K562 (cell line): Measurements from ENCODE around the gene DDT. TPM values are rescaled to one million over a fixed set of nuclear protein-coding genes. Genes with fewer than 3 reads are reported as not detected.

Source experiments
- ATAC-seq: fragments of 200-7000 bp; cut with Tn5 transposase; 3 replicates; pipeline ENCODE4 v1.9.1; 2020; ENCODE audit warnings: moderate library complexity
- BruUV-seq: library from RNA; stranded (reverse); fragments of 400-500 nt; replicated peaks from 2 replicates; lab custom pipeline; 2021; lab: Mats Ljungman, UMichigan
- CTCF ChIA-PET: fragments of 300-600 bp; formaldehyde crosslinking; extraction: SDS; loops from one replicate; lab custom pipeline; 2021; ENCODE audit warnings: low intra/inter-chr PET ratio; lab: Yijun Ruan, JAX
- POLR2A ChIA-PET: fragments of 300-600, 350-650 bp; sonication (Branson Sonifier 250); formaldehyde crosslinking; extraction: SDS; loops from one replicate; lab custom pipeline; 2021; ENCODE audit warnings: antibody characterized with exemption, inconsistent platforms; lab: Yijun Ruan, JAX
- DNase-seq, 4 experiments: peaks; one replicate each; pipeline versions ENCODE4 v3.0.0 to v3.0.0-alpha.2; 2011 to 2018; ENCODE audit warnings: low spot score in 3 of 4, mixed read lengths in 3 of 4; ENCODE audit errors: extremely low read depth in 1 of 4
- FAIRE-seq: peaks from 2 replicates; lab custom pipeline; 2011; peaks lifted over from hg19 to GRCh38; lab: Jason Lieb, UNC
- H2AFZ ChIP-seq: 2 replicates; pipeline ENCODE4 v1.6.0; 2011; ENCODE audit warnings: low read depth, low read length, control low read depth, inconsistent platforms
- H3K27ac ChIP-seq: fragments of 200-600 bp; 3 replicates; pipeline ENCODE4 v1.8.0; 2011; ENCODE audit warnings: low read depth, mild to moderate bottlenecking, control low read depth, inconsistent platforms, low read length, moderate library complexity, mixed read lengths; ENCODE audit errors: extremely low read depth
- H3K27me3 ChIP-seq, 2 experiments: fragments of 300-600 bp in 1 of 2; 2 replicates in 1 of 2; 3 replicates in 1 of 2; pipeline versions ENCODE4 v1.6.0 to v1.8.0; 2011; ENCODE audit warnings: inconsistent platforms in 2 of 2, low read length in 2 of 2, mild to moderate bottlenecking in 1 of 2, mixed read lengths in 1 of 2, moderate library complexity in 1 of 2; ENCODE audit not compliant: control insufficient read depth in 2 of 2, insufficient read depth in 2 of 2
- H3K36me3 ChIP-seq: fragments of 300-600 bp; 3 replicates; pipeline ENCODE4 v1.8.0; 2011; ENCODE audit warnings: mild to moderate bottlenecking, low read length, inconsistent platforms; ENCODE audit not compliant: control insufficient read depth, insufficient read depth
- H3K4me1 ChIP-seq, 2 experiments: fragments of 200-600 bp in 1 of 2; replicated peaks in 1 of 2; 2 replicates in 1 of 2; 3 replicates in 1 of 2; pipeline versions ENCODE4 v1.5.1 to v1.8.0; 2011; ENCODE audit warnings: inconsistent platforms in 2 of 2, low read length in 2 of 2, mild to moderate bottlenecking in 1 of 2, mixed read lengths in 1 of 2, moderate library complexity in 1 of 2; ENCODE audit not compliant: control insufficient read depth in 2 of 2, insufficient read depth in 2 of 2
- H3K4me2 ChIP-seq: 2 replicates; pipeline ENCODE4 v1.6.1; 2011; ENCODE audit warnings: low read length, control low read depth, inconsistent platforms, mixed read lengths; ENCODE audit not compliant: insufficient read depth
- H3K4me3 ChIP-seq: fragments of 200-600 bp; sonication (generic), shearing (Covaris generic); 2 replicates; pipeline ENCODE4 v1.5.1; 2016; ENCODE audit warnings: control low read depth, inconsistent platforms
- H3K79me2 ChIP-seq: fragments of 200-600 bp; 3 replicates; pipeline ENCODE4 v1.8.0; 2011; ENCODE audit warnings: low read length, inconsistent platforms; ENCODE audit not compliant: control insufficient read depth, insufficient read depth
- H3K9ac ChIP-seq, 2 experiments: 2 replicates each; pipeline versions ENCODE4 v1.6.0 to v1.6.1; 2011; ENCODE audit warnings: low read depth in 2 of 2, low read length in 2 of 2, control low read depth in 1 of 2, inconsistent platforms in 1 of 2, mild to moderate bottlenecking in 1 of 2, mixed read lengths in 1 of 2; ENCODE audit not compliant: insufficient read depth in 1 of 2
- H3K9me1 ChIP-seq: one replicate; pipeline ENCODE4 v1.6.0; 2011; ENCODE audit warnings: inconsistent platforms, mild to moderate bottlenecking, low read length, moderate library complexity; ENCODE audit not compliant: control insufficient read depth, insufficient read depth
- H3K9me3 ChIP-seq: replicated peaks from 2 replicates; pipeline ENCODE4 v1.5.1; 2011; ENCODE audit warnings: low read depth, low read length, inconsistent platforms; ENCODE audit not compliant: control insufficient read depth, insufficient read depth
- H4K20me1 ChIP-seq: replicated peaks from 2 replicates; pipeline ENCODE4 v1.6.1; 2011; ENCODE audit warnings: low read length, inconsistent platforms, mixed read lengths; ENCODE audit not compliant: control insufficient read depth, insufficient read depth
- ASH1L ChIP-seq: fragments of 450-650 bp; IDR thresholded peaks from 2 replicates; pipeline ENCODE4 v1.6.1; 2018; ENCODE audit warnings: borderline replicate concordance, mild to moderate bottlenecking, low read depth; ENCODE audit not compliant: partially characterized antibody
- CBFA2T2 ChIP-seq: fragments of 450-650 bp; conservative IDR thresholded peaks from 2 replicates; pipeline ENCODE4 v1.6.1; 2017; ENCODE audit warnings: mild to moderate bottlenecking
- EHMT2 ChIP-seq: fragments of 450-650 bp; IDR thresholded peaks from 2 replicates; pipeline ENCODE4 v1.6.1; 2018; ENCODE audit warnings: antibody characterized with exemption
- ELF2 ChIP-seq: fragments of 250-450 bp; sonication (Bioruptor Pico); IDR thresholded peaks from 2 replicates; pipeline ENCODE4 v1.5.0; 2021; ENCODE audit warnings: mild to moderate bottlenecking
- ETV6 ChIP-seq, 3 experiments: fragments of 150-350 bp in 1 of 3; sonication (generic) in 1 of 3; formaldehyde crosslinking in 1 of 3; IDR thresholded peaks; 2 replicates each; pipeline versions ENCODE4 v1.6.1 to v1.8.0; 2014 to 2022; ENCODE audit warnings: borderline replicate concordance in 2 of 3, low read depth in 2 of 3, antibody characterized with exemption in 1 of 3, low read length in 1 of 3, mild to moderate bottlenecking in 1 of 3, missing genetic modification reagents in 1 of 3
- FOXJ2 ChIP-seq: fragments of 200-800 bp; sonication (Bioruptor generic); IDR thresholded peaks from 2 replicates; pipeline ENCODE4 v1.6.1; 2016; ENCODE audit warnings: missing genetic modification characterization, missing compliant biosample characterization
- KAT2B ChIP-seq: IDR thresholded peaks from one replicate; pipeline ENCODE4 v1.6.1; 2012; ENCODE audit warnings: low read depth, mild to moderate bottlenecking, control low read depth, inconsistent platforms, low read length, moderate library complexity
- MED1 ChIP-seq: sonication (generic); formaldehyde crosslinking; IDR thresholded peaks from 2 replicates; pipeline ENCODE4 v1.8.1; 2023; ENCODE audit warnings: missing genetic modification reagents, borderline replicate concordance
- MTF1 ChIP-seq: fragments of 250-450 bp; sonication (Bioruptor Pico); IDR thresholded peaks from 2 replicates; pipeline ENCODE4 v1.9.0; 2021; ENCODE audit warnings: moderate library complexity, mild to moderate bottlenecking, inconsistent platforms, borderline replicate concordance
- PCBP2 ChIP-seq: fragments of 200-400 bp; formaldehyde crosslinking; IDR thresholded peaks from 2 replicates; pipeline ENCODE4 v1.6.1; 2018; ENCODE audit warnings: low read length, low read depth, mild to moderate bottlenecking, moderate library complexity; ENCODE audit not compliant: poor library complexity, severe bottlenecking
- SAFB2 ChIP-seq: fragments of 200-400 bp; formaldehyde crosslinking; IDR thresholded peaks from 2 replicates; pipeline ENCODE4 v1.6.1; 2018; ENCODE audit warnings: borderline replicate concordance, low read length, low read depth, moderate library complexity; ENCODE audit not compliant: severe bottlenecking
- SETDB1 ChIP-seq: IDR thresholded peaks from one replicate; pipeline ENCODE4 v1.6.1; 2012; ENCODE audit warnings: low read length, control low read depth, inconsistent platforms
- SLC30A9 ChIP-seq: fragments of 250-450 bp; sonication (Bioruptor Pico); IDR thresholded peaks from 2 replicates; pipeline ENCODE4 v1.8.0; 2022; ENCODE audit warnings: mild to moderate bottlenecking, moderate library complexity
- SREBF1 ChIP-seq: fragments of 150-350 bp; IDR thresholded peaks from 2 replicates; pipeline ENCODE4 v1.6.1; 2014; ENCODE audit warnings: antibody characterized with exemption, low read depth, low read length, borderline replicate concordance
- ZNF133 ChIP-seq: fragments of 250-450 bp; sonication (Bioruptor Pico); IDR thresholded peaks from 2 replicates; pipeline ENCODE4 v1.4.0; 2020; ENCODE audit warnings: mild to moderate bottlenecking
- ZNF3 ChIP-seq: fragments of 250-450 bp; sonication (Bioruptor Pico); IDR thresholded peaks from 2 replicates; pipeline ENCODE4 v1.5.0; 2021; ENCODE audit warnings: mild to moderate bottlenecking, moderate library complexity
- ZZZ3 ChIP-seq: fragments of 450-650 bp; IDR thresholded peaks from 2 replicates; pipeline ENCODE4 v1.6.1; 2016; ENCODE audit warnings: antibody characterized with exemption, mild to moderate bottlenecking, moderate library complexity
- WGBS: fragments of 100-300 bp; shearing (Covaris generic); methylation state at CpG from one replicate; pipeline ENCODE4 v1.1.6; 2016; ENCODE audit warnings: low coverage, mixed read lengths; ENCODE audit not compliant: insufficient coverage; ENCODE audit errors: missing lambda C conversion rate; 5-methylcytosine and 5-hydroxymethylcytosine counted together
- in situ Hi-C: fragments of 300-500 bp; cut with MboI; formaldehyde crosslinking; loops from 4 replicates; pipeline ENCODE4 v1.15.0; 2018; ENCODE audit warnings: inconsistent platforms, mixed read lengths
- intact Hi-C: fragments of 100-400 bp; cut with micrococcal nuclease; formaldehyde crosslinking; loops from 2 replicates; pipeline ENCODE4 v1.14.2; 2022
- polyA plus RNA-seq, 8 experiments: library from polyadenylated mRNA; depleted of rRNA in 4 of 8; stranded (reverse) in 5 of 8; unstranded in 3 of 8; fragments of >200 nt; fragmentation: Nextera tagmentation in 2 of 8; fragmentation: Illumina TruSeq in 1 of 8; extraction: Ambion mirVana in 2 of 8; extraction: Trizol in 1 of 8; gene quantifications; 2 replicates each; pipeline versions ENCODE4 v1.2.1 to v1.2.3, GENCODE V29; 2011 to 2014; ENCODE audit warnings: inconsistent platforms in 1 of 8, missing spikeins in 1 of 8
- total RNA-seq, 7 experiments: library from RNA; depleted of rRNA in 6 of 7; stranded (reverse); fragments of >200 nt in 6 of 7; fragmentation: Illumina TruSeq in 2 of 7; extraction: Trizol in 2 of 7; gene quantifications; 2 replicates each; pipeline versions ENCODE4 v1.2.1 to v1.2.3, GENCODE V29; 2011 to 2021; ENCODE audit warnings: low replicate concordance in 1 of 7
- TF ChIP-seq, protein P1 (sequence below): sonication (generic); formaldehyde crosslinking; IDR thresholded peaks from 2 replicates; pipeline ENCODE4 v1.8.0; 2022; ENCODE audit warnings: mild to moderate bottlenecking, low read depth, missing genetic modification reagents

DDT gene
- total and polyA plus RNA-seq, 9 of the 15 experiments (the other 6 are each of a cell fraction or from before 2014, with no cell fraction given) = 24.0 to 209 (median 63.2) TPM

DNA sequence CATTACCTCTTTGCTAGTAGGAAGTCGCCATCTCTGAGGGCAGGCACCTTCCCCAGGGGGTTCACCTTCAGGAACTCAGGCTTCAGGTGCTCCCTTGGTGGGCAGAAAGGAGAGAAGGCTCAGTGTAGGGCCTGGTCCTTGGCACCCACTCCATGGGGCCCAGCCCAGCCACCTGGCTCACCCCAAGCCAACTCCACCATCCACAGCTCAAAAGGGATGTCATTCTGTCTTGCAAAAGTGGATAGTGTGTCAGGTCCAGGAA, 33.7 kb upstream of the DDT start:
- DNase-seq = no peak
- Histone ChIP-seq H4K20me1 (no peaks in the 10 kb centered on the region), H3K4me3 (no peak overlapping the region), H3K9me3 (peaks cover 3% of the 10 kb centered on the region; the same call in 1 of the 2 replicates)
- CTCF ChIA-PET = no interaction called here
- FAIRE-seq = no peak
- intact Hi-C loops = no loop called here
- ATAC-seq = no peak
- TF ChIP-seq MTF1 (CRISPR knock-in tag) = no peak
- no peak for TF ChIP-seq ZZZ3
- TF ChIP-seq ZNF3 (CRISPR knock-in tag) = no peak
- no peak for TF ChIP-seq SAFB2
- TF ChIP-seq ETV6 (IDR thresholded peaks at IDR 0.05; ENCODE audit: borderline replicate concordance in 1 of 2, low read depth in 2 of 2, low read length in 1 of 2) = no peak
- no peak for TF ChIP-seq ETV6 (CRISPR knock-in tag; IDR thresholded peaks at IDR 0.05; ENCODE audit: borderline replicate concordance)
- TF ChIP-seq SETDB1 = no peak
- TF ChIP-seq ASH1L = no peak
- no peak for TF ChIP-seq KAT2B
- TF ChIP-seq SLC30A9 = no peak
- TF ChIP-seq CBFA2T2 = no peak
- TF ChIP-seq FOXJ2 = no peak
- TF ChIP-seq, protein P1, sequence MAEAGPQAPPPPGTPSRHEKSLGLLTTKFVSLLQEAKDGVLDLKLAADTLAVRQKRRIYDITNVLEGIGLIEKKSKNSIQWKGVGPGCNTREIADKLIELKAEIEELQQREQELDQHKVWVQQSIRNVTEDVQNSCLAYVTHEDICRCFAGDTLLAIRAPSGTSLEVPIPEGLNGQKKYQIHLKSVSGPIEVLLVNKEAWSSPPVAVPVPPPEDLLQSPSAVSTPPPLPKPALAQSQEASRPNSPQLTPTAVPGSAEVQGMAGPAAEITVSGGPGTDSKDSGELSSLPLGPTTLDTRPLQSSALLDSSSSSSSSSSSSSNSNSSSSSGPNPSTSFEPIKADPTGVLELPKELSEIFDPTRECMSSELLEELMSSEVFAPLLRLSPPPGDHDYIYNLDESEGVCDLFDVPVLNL (CRISPR knock-in tag) = no peak
- TF ChIP-seq ZNF133 (CRISPR knock-in tag) = no peak
- no peak for TF ChIP-seq MED1 (CRISPR knock-in tag)
- TF ChIP-seq EHMT2 = no peak
- TF ChIP-seq PCBP2 = no peak
- no peak for TF ChIP-seq SREBF1
- TF ChIP-seq ELF2 (CRISPR knock-in tag) = no peak
- TF ChIP-seq, all 486 proteins: peak for 0
- no TSS peak for BruUV-seq
- Histone ChIP-seq H3K27ac (no peak overlapping the region), H3K4me1 (peaks cover 18 to 21% of the 10 kb centered on the region in 2 experiments; a peak in 4 of 5 replicates), H3K9me1 (no peaks in the 10 kb centered on the region), H3K4me2 (no peak overlapping the region), H3K9ac (no peak overlapping the region), H3K36me3 (no peaks in the 10 kb centered on the region), H2AFZ (no peak overlapping the region), H3K79me2 (peaks cover 18% of the 10 kb centered on the region), H3K27me3 (no peaks in the 10 kb centered on the region)
- WGBS = 67% methylated on average over 1 of the region's 1 CpG
- POLR2A ChIA-PET = no interaction called here
- in situ Hi-C loops = loop anchor here (5.0 kb wide), 1 partner anchor 71 kb away; no protein-coding TSS in a partner anchor
